ENCODE data around the gene SARS1.

GRCh38 chr1:109198745-109199144, 15.0 kb upstream of the SARS1 start:
- no peak for TF ChIP-seq CTCF (IDR thresholded peaks at IDR 0.05)
- TF ChIP-seq EZH2 (IDR thresholded peaks at IDR 0.05; ENCODE audit: borderline replicate concordance, insufficient read depth, low read depth, low read length, poor library complexity, severe bottlenecking): no peak

All from B cell (primary cell).